GM21447 (cell line): ENCODE measurements around the gene PNMA6F.
"Not testable (repeated sequence)": the region's sequence is repeated elsewhere in the genome, so short reads cannot be mapped to it uniquely, and the experiment has no call there.

Experiments used
- ATAC-seq: cut with Tn5 transposase; IDR thresholded peaks from one replicate; pipeline ENCODE4 v1.9.1; 2021; ENCODE audit not compliant: unreplicated experiment

PNMA6F gene

DNA sequence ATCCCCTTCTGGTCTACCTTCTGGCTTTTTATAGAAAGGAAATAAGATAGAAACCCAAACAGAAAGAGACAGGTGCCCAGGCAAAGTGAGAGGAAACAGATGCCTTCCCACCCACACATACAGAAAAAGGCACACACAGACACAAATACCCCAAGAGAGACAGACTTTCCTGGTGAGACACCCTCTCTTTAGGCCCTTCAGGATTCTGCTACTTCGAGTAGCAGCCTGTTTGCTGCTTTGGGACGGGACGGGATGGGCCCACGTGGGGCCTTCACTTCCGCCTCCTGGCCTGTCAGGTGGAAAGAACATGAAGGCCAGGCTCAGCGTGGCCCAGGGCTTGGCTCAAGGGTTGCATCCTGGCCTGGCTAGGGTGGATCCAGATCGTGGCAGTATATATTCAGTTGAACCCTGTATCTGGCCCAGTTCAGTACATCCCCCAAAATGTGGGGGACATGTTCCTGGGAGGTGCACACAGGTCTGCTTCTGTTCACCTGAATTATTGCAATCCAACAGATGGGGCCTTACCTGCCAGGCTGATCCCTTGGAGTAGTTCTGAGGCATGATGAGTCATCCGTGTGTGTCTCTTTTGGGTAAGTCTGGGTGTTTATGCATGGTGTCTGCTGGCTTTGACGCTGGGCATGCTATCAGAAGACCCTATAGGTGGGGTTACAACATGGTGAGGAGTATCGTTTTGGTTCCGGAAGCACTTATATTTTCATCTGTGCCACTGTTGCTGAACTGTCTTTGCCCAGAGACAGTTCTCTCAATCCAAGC is 14.7 kb upstream of the PNMA6F start:
- no peak for ATAC-seq

DNA sequence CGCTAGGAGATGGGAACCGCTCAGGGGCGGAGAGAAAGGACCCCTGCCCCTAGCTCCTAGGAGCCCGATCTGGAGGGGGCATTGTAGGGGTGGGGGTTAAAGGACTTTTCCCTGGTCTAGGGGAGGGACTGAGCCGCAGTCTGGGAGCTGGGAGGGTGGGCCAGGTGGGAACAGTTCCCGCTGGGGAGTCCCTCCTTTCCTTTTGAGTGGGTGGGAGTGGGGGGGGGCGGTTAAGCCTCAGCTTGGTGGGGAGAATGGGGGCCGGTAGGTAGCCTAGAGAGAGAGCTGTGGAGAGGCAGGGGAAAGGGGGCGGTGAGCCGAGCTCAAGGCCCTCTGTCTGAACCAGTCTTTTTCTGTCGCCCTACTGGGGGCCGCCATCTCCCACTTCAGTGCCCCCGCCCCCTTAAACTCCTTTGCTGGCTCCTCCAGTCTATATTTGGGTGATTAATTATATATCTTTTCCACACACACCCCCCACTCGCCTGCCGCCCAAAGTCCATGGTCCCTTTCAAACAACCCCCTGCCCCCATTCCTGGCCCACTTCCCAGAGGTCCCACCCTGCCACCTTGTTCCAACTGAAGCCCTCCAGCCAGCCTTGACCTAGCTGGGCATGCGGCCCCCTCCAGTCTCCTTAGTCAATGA is 13.2 kb upstream of the PNMA6F start:
- ATAC-seq = no peak

DNA sequence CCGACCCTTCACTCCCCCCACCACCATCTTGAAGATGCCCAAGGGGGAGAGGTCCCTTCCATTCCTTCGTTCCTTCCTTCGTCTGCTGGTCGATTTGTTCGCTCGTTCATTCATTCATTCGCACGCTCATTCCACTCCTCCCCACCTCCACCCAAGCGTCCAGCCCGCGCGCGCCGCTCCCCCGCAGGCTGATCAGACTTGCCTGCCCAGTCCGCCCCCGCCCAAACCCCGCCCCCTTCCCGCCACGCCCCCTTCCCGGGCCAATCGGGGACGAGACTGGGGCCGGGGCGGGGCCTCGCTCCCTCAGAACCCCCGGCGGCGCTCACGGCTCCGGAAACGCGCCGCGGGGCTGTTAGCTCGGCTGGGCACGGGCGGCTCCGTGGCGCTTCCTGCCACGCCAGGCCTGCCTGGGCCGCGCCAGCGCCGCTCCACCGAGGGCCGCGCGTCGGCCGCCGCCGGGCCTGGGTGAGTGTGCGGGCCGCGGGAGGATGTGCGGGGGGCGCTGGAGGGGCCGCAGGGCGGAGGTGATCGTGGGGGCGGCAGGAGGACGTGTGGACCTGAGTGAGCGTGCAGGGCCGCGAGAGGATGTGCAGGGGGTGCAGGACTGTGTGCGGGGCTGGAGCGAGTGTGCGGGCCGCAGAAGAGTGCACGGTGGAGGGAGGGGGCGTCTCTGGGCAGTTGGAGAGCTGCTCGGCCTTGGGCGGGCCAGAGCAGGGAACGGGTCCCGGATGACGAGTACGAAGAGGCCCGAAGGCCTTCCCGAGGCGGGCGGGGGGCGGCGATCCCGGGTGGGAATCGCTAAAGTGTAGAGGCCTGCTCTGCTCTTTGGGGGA is 12.5 kb upstream of the PNMA6F start, which contains the start of gene ZNF275:
ZNF275 (plus strand) TSS at position 333 of the 833 bp plus-strand sequence. CDS start 2,527 bp downstream, outside the sequence.
- ATAC-seq = peak; percentile 79

DNA sequence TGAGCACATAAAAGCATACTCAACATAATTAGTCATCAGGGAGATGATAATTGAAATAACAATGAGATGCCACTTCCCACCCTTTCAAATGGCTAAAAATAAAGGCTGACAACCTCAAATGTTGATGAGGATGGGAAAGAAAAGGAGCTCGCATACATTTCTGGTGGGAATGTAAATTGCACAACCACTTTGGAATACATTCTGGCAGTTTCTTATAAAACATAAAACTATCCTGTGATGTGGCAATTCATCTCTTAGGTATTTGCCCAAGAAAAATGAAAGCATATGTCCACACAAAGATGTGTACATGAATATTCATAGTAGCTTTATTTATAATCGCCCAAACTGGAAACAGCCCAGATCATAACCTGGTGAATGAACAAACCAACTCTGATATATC is 11.7 kb upstream of the PNMA6F start:
- no peak for ATAC-seq

- no peak for ATAC-seq
These were observed 6.0 kb upstream of the PNMA6F start for GRCh38 chrX:153327561-153327960.

DNA sequence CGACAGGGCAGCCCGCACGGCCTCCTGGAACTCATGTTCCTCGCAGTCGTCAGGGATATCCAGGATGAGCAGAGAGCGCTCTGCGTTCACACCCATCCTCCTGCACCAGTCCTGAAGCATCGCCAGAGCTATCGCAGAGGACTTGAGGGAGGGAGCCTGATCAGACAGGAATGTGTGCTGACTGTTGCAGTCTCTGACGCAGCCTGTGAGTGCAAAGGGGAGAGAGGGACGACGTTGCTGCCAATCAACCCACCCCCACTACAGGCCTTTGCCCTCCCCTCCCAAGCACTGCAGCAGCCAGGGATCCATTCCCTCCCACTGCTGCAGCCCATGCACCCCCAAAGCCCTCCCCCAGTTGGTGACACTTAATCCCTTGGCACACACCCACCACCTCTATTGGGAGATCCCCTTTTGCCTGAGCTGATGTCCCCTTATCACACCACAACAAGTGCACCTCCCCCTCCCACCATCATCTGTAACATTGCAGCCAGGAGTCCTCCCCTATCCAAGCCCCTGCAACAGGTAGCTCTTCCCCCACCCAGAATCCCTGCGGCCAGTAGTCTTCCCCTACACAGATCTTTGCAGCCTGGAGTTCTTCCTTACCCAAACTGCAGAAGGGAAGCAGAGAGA is 897 bp downstream of the PNMA6F start:
- no peak for ATAC-seq

DNA sequence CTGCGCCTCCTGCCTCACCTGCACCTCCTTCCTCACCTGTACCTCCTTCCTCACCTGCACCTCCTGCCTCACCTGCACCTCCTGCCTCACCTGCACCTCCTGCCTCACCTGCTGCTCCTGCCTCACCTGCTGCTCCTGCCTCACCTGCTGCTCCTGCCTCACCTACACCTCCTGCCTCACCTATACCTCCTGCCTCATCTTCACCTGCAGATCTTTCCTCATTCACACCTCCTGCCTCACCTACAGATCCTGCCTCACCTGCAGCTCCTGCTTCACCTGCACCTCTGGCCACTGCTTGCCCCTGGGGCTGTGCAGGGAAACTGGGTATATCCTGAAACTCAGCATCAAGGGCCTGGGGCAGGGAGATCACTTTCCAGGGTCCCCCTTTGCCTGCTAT is 1.5 kb downstream of the PNMA6F start:
- ATAC-seq = not testable (repeated sequence)

GRCh38 chrX:153319295-153320046 is 2.1 kb downstream of the PNMA6F start:
- ATAC-seq = no peak

DNA sequence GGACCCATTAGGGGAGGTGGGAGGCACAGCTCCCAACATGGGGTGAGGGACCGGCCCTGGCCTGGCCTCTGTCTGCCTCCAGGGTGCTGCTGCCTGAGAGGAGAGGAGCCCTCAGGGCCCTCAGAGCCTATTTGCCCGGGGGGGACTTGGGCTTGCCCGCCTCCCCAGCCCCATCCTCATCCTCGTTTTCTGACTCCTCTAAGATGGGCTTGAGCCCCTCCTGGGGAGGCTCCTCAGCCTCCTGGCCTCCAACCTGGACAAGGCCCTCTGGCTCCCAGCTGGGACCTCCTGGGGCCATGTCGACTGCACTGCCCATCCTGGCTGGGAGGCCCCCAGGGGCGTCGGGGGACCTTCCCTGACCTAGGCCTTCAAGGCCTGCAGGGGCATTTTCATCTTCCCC is 2.8 kb downstream of the PNMA6F start:
- ATAC-seq = no peak

- no peak for ATAC-seq
These were observed 3.4 kb downstream of the PNMA6F start for GRCh38 chrX:153317996-153318722.

- ATAC-seq = no peak
These were observed 4.3 kb downstream of the PNMA6F start for GRCh38 chrX:153317306-153317705.

- no peak for ATAC-seq
These were observed 8.7 kb downstream of the PNMA6F start for GRCh38 chrX:153312842-153313241.

- no peak for ATAC-seq
These were observed 9.5 kb downstream of the PNMA6F start for GRCh38 chrX:153312041-153312440.

GRCh38 chrX:153310901-153311300 is 10.7 kb downstream of the PNMA6F start:
- ATAC-seq = no peak

DNA sequence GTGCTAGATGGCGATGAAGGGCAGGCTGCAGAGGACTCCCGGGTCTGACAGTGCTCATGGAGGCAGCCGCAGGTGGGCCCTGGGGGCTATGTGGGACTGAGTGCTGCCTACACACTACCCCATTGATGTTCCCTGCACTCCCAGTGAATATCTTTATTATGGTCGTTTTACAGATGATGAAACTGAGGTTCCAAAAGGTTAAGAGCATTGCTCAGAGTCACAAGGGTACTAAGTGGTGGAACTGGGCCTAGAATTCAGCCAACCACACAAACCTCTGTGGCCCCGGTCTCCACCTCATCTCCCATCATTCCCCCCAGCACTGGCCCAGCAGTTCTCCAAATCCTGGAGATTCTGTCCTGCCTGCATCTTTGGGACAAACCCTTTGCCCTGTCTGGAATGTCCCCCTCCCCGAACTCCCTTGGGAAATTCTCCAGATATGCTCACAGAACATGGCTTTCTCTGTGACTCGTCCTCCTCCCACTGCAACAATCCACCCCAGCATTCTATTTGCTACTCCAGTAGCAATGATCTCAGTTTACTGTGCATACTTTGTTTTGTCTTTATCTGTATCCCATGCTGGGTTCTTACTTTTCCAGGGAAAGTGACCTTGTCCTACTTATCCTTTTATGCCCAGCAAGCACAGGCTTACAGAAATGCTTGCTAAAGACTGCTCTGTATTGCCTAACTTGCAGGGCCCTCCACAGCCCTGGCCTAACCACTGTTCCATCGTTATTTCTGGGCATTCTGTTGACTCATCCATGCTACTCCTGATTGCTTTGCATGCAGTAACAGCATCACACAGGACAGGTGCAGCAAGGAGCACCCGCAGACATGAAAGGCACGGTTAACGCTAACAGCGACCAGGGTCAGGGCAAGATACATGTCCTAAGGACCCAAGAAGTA is 14.0 kb downstream of the PNMA6F start:
- ATAC-seq = no peak

DNA sequence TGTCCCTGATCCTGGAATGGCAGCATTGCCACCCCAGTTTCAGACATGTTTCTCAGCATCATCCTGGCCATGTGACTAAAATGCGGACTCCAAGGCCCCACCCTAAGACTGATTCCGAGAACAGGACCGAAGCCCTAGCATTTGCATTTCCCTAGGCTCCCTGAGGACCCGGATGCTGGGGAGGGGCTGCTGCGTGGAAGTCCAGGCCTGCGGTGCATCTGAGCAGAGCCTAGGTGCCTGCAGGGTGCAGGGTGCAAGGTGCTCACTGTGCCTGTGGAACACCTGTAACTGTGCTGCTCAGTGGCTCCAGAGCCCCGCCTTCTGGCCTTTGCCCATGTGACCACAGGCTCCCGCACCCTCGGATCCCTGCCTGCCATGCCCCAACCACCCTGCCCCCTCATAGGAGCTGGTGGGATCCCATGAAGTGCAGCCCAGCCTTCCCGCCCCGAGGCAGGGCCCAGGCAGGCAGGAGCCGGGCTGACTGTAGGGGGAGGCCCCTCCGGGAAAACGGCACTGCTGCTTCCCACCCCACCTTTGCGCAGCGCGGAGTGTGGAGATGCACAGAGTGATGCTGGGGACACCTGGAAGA is 14.9 kb downstream of the PNMA6F start:
- ATAC-seq = no peak

GRCh38 chrX:153305972-153306371 is 15.6 kb downstream of the PNMA6F start:
- ATAC-seq = no peak

DNA sequence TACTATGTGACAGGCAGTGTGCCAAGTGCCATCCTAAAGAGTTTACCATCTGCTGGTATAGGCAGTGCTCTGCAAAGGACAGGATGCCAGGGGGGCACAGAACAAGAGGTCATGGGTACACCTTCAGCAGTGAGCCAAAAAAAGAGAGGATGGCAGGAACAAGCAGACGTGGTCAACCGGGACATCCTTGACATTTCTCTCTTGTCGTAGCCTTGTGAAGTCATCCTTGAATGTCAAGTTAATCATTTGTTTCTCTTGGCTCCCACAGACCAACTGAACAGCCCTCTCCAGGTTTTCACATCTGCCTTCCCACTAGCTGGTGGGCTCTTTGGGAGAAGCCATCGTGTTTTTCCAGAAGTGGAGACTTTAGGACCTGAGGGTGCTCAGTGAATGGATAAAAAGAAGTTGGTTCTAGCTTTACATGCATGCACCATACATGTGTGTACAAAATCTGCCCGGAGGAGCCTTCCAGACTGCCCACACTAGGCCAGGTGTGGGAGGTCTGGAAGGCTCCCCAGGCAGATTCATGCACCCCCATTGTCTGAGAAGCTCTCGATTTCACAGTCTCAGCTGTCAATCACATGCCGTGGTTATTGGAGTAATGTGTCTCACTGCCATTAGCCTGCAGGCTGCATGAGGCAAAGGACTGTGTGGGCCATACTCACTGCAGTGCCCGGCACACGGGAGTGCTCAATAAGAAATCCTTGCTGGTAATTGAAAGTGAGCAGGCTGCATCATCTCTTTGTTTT is 16.4 kb downstream of the PNMA6F start:
- no peak for ATAC-seq
